IPS DF 4.7 (cell line): Measurements from ENCODE around the gene CNOT11.
"Not testable (repeated sequence)": the region's sequence is repeated elsewhere in the genome, so short reads cannot be mapped to it uniquely, and the experiment has no call there.

ENCODE experiments used
- DNase-seq: peaks from one replicate; pipeline ENCODE4 v3.0.0-alpha.2; 2013; ENCODE audit warnings: low spot score; ENCODE audit errors: extremely low read depth

The CNOT11 gene

DNA sequence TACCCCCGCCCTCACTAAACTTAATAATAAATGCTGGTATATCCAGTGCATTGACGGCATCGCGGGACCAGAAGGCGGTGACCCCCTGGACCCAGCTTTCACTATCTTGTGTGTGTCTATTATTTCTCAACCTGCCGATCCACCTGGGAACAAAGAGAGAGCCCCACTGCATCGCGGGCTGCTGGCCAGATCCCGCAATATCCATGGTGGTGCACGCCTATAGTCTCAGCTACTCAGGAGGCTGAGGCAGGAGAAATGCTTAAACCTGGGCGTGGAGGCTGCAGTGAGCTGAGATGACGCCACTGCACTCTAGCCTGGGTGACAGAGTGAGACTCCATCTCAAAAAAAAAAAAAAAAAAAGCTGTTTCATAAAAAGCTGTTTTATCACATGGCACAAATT, 7.8 kb upstream of the CNOT11 start:
- DNase-seq = not testable (repeated sequence)

DNA sequence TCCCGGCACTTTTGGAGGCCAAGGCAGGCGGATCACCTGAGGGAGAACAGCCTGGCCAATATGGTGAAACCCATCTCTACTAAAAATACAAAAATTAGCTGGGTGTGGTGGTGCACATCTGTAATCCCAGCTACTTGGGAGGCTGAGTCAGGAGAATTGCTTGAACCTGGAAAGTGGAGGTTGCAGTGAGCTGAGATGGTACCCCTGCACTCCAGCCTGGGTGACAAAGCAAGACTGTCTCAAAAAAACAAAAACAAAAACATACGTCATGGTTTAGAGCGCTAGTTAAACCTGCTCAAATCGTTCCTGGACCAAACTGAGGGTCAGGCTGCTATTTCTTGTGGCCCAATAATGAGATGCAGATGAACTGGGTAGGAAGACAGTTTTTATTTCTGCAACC, 7.2 kb upstream of the CNOT11 start:
- not testable (repeated sequence) for DNase-seq

DNA sequence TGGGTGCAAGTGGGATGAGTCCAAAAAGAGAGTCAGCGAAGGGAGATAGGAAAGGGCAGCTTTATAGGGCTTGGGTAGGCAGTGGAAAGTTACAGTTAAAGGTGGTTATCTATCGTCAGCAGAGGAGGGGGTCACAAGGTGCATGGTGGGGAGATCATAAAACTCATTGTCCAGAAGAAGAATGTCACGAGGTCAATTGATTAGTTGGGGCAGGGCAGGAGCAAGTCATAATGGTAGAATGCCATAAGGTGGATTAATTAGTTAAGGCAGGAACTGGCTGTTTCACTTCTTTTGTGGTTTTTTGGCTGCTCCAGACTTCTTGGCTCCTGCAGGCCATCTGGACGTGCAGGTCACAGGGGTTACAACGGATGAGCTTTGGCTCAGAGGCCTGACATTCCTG, 3.9 kb upstream of the CNOT11 start:
- DNase-seq = not testable (repeated sequence)

DNA sequence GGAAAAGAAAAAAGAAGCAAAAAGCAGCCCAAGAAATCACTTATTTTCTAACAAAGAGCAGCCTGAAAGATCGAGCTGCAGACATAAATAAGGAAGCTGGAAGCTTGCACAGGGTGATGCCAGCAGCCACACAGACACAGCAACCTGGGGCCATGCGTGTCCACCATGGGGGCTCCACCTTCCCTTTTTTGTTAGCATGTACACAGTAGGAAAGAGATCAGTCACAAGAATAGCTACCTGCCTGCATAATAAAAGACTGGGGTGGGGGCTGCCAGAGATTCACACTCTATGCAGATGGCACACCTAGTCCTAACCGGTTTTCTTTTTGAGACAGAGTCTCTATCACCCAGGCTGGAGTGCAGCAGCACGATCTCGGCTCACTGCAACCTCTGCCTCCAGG, 2.9 kb upstream of the CNOT11 start:
- DNase-seq = no peak

DNA sequence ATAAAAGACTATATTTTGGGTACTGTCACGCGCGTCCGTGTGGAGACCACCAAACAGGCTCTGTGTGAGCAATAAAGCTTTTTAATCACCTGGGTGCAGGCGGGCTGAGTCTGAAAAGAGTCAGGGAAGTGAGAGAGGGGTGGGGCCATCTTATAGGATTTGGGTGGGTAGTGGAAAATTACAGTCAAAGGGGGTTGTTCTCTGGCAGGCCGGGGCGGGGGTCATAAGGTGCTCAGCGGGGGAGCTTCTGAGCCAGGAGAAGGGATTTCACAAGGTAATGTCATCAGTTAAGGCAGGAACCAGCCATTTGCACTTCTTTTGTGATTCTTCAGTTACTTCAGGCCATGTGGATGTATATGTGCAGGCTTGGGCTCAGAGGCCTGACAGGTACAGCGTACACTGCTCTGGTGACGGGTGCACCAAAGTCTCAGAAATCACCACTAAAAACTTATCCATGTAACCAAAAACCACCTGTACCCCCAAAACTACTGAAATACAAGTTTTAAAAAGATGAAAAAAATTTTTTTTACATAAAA, 1.4 kb upstream of the CNOT11 start:
- DNase-seq = not testable (repeated sequence)

DNA sequence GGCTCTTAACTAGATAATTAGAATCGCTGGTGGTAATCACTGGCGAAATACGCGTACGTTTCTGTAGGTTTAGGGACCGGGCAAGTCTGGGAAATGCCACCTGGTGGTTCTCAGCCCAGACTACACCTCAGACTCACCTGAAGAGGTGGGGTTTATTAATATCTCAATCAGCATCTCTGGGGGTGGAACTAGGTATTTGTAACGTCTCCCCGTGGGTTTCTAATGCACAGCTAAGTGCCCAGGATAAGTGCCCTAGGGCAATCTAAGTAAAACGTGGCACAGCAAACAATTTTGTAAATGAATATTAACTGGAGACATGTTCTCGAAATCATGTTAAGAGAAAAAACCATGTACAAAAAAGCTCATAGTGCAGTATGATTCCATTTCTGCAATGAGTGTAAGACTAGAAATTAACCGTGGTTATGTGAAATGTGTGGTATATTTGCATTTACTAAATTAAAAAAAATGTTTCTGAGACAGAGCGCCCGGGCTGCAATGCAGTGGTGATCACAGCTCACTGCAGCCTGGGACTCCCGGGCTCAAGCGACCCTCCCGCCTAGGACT, 760 bp upstream of the CNOT11 start:
- DNase-seq = no peak

DNA sequence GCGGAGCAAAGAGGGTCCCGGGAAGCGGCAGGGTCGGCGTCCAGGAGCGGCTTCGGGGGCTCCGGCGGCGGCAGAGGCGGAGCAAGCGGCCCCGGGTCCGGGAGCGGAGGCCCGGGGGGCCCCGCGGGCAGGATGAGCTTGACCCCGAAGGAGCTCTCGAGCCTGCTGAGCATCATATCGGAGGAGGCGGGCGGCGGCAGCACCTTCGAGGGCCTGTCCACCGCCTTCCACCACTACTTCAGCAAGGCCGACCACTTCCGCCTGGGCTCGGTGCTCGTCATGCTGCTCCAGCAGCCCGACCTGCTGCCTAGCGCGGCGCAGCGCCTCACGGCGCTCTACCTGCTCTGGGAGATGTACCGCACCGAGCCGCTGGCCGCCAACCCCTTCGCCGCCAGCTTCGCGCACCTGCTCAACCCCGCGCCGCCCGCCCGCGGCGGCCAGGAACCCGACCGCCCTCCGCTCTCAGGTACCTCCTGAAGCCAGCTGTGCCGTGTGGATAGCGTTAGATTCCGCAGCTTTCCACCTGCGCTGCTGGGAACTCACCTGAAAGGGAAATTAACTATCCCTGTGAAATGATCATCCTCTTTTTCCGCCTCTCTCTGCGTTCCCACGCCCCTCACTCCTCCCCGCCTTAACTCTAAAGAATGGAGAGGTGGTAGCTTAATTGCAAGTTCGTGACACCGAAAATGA, 472 bp downstream of the CNOT11 start:
- no peak for DNase-seq

DNA sequence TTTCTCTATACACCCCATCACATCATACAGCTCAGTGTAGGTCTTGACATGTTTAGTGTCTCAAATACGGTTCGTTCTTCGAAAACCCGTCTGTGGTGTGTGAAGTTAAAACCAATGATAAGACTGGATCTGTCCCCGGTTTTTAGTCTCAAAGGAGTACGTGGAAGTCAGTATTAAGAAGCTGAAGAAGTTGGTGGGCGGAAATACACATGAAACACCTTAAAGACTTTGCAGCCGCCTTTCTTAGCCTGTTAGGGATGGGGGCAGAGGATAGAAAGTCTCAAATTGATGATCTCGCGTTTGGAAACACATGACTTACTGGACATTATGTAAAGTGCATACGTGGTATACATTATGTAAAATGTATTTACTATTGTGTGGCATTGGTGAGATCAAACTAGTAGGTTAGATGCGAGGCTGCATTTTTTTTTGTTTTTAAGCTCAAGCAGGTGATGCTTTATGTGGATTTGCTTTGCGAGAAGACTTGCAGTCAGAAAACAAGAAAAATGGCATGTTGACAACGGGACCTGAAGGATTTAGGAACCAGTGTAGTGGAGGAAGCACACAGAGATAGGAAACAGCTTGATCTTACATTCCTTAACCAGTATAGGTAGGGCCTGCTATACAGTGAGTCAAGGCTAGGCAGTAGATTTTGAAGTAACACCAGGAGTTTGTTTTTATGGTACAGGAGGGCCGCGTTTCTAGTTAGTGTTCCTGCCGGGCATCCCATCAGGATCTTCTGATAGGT, 1.2 kb downstream of the CNOT11 start:
- no peak for DNase-seq

DNA sequence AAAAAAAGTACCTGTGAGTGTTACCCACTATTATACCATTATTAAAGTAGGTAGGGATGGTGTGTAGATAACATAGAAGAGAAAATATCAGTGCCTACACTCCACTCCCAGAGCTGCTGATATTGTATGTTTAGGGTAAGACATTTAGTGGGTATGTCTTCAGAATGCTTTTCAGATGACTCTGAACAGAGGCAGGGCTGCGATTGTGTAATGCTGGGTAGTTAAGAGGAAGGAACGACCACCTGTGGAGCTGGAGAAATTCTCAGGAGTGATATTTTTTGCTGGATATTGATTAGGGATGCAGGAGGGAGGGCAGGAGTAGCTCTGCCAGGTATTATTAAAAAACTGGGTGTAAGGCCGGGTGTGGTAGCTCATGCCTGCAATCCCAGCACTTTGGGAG, 2.8 kb downstream of the CNOT11 start:
- no peak for DNase-seq

DNA sequence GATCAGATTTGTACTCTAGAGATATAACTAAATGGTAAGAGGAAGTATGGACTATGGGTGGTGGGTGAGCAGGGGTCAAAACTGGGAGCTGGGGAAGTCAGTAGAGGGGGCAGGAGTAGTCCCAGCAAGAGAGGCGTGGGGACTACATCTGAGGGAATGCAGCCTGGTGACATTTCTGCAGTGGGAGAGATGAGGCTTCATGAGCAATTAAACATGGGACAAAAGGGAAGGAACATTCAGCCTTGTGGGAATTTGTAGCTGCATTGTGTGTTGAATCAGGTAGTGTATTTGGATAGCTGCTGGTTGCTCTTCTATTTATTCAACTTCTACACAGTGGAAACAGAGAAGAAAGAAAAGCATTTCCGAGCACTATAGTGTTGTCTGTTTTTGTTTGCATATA, 3.6 kb downstream of the CNOT11 start:
- no peak for DNase-seq

DNA sequence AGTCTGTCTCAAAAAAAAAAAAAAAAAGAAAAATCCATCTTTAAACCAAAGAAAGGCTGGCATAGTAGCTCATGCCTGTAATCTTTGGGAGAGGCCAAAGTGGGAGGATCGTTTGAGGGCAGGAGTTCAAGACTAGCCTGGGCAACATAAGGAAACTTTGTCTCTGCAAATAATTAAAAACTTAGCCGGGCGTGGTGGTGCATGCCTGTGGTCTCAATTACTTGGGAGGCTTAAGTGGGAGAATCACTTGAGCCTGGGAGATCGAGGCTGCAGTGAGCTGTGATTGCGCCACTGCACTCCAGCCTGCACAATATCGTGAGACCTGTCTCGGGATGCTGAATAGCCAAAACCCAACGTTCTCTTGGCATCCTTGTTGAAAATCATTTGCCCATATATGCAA, 6.1 kb downstream of the CNOT11 start:
- DNase-seq = no peak

DNA sequence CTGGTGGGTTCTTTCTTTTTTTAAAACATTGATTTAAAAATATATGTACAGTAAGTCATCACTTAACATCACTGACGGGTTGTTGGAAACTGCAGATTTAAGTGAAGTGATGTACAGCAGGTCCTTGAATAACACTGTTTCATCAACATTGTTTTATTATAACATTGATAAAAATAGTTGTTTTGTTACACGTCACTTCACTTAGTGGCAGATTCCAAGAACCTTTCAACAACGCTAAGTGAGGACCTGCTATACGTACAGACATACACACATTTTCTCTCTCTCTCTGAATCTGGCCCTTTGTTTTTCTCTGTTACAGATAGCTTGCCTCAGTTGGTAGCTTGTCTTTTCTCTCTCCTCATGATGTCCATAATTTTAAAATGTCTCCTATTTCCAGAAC, 9.5 kb downstream of the CNOT11 start:
- DNase-seq = no peak

DNA sequence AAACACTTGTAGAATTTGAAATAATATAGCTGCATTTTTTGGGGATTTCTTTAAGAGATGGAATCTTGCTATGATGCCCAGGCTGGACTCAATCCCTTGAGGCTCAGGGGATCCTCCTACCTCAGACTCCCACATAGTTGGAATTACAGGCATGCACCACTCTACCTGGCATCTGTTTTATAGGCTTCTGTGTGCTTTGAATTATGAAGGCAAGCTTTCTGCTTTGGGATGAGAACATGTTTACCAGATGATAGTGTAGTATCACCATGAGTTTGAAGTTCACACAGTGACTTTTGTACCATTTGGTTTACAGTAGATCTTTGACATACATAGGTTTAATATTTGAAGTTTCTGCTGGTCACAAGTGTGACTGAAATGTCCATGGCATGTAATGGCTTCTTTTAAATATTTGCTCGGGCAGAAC, 10.7 kb downstream of the CNOT11 start:
- DNase-seq = no peak

DNA sequence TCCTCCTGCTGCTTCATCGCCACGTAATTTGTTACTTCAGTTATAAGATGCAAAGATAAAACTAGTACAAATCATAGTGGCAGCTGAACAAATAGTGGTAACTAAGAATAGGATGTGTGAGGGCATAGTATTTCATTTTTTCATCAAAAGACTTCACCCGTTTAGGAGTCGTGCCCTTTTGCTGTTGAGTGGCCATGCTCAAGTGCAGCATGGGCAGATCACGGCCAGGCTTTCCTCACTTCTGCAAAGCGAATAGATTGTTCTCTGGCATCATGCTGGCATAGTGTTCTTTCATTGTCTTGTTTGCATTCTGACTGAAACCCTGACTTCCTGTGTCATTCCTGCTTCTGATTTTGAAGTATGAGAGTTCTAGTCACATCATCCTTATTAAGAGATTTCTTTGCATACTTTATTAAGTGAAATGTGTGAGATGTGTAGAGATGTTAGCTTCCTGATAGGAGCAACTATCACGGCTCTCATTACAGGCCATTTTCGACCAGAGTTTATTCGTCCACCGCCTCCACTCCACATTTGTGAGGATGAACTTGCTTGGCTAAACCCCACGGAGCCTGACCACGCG, 11.8 kb downstream of the CNOT11 start:
- no peak for DNase-seq

DNA sequence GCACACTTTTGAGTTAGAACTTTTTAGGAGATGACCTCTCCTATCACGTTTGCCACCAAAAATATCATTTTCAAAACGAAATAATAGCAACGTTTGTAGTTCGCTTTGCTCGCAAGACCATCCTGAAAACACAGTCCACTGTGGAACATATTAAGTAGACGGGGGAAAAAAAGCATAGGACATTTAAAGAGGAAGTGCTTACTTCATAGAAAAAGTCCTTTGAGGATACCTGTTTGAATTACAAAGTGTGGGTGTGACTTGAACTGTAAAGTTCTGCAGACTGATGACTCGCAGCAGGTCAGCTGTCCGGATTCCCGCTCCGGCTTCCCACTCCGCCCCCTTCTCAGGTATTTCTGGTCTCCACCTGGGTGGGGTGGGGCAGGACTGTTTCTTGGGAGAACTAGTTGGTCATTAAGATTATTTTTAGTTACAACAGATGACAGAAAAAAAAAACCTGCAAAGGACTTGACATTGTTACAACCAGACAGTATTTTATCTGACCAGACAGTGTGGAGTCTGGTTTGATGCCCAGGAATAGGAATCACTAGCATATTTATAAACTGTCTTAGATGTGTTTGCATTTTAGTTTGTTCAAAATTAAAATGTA, 13.3 kb downstream of the CNOT11 start:
- DNase-seq = no peak

DNA sequence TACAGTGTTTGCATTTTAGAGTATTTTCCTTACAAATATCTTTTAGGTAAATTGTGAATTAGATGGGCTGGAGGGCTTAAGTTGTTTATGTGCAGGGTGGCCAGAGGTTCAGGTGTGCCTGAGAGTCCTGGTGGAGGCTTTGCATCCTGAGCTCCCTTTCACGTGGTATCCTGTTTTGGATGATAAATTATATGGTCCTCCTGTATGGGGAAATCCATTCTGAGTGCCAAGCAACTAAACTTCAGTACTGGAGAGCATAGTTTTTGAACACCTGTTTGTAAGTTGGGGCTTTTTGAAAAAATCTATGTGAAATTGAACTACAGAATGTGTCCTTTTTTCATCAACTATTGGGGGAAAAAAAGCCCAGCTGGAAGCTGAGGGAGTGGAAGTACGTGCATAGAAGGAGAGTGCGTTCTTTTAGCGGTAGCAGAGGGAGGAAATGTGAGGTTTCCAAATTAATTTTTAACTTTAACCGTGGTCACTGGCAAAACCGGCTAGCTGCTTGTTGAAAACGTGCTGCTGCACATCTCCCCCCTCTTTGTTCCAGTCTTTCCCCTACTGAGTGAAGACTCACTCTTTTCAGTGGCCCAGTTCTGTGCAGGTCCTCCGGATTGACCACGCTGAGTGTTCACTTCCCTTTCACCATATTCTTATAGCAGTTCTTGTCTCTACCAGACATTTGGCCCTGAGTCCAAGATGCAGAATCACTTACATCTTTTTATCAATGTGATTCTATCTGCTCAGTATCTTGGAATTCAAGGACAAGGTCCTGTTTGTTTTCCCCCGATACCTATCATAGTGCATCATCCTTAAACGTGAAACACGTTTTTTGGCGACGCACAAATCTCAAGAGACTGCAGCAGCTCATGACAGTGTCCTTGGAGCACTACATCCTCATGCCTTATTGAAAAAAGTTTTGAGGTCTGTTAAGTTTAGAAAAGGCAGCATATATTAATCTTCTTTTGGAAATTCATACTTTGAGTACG, 15.3 kb downstream of the CNOT11 start:
- no peak for DNase-seq

DNA sequence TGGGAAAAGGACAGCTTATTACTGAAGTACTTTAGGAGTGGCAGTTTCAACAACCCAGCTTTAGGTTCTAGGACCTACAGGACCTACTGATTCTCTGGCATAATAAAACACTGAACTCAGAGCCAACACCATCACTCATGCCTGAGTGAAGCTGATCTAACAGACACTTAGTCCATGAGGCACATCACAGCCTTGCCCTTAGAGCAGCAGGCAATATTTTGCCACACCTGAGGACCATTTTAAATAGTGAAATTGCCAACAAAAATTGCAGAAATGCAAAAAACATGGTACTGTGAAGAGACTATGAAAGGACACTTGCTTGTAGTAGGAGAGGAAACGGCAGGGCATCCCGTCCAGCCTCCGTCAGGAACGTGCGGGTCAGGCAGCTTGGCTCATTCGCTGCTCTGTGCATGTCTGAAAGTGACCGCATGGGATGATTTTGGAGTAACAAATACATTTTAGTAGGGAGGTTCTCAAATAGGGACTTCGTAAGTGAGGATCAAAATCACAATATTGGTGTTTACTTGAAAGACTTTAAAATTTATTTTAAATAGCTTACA, 18.1 kb downstream of the CNOT11 start:
- no peak for DNase-seq

DNA sequence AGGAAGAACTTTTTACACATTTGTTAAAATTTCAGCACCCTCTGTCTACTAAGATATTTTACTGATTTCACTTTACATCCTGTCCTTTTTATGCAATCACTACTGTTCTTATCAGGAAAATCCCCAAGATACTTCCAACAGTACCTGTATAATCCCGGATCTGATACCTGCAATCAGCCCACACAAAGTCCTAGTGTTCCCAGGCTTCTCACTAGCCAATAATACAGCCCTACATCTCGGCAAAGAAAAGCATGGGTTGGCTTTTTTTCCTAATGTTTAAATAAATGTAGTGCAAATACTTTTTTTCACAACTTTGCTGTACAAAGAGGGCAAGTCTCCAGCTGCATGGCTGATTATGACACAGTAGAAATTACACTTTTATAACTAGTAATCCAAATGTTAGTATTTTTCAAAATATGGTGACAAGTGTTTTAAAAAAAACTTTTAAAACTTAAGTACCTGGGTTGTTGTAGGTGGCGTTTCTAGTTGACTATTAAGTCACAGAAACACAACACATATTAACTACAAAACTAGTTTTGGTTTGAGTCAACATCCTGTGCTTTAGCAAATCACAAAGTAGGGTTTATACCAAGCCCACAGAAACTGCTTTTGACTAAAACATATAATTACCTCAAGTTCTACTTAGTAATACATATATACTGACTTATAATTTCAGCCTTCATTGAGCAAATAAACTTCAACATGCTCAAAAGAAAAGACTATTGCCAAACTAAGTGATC, 19.5 kb downstream of the CNOT11 start:
- no peak for DNase-seq

DNA sequence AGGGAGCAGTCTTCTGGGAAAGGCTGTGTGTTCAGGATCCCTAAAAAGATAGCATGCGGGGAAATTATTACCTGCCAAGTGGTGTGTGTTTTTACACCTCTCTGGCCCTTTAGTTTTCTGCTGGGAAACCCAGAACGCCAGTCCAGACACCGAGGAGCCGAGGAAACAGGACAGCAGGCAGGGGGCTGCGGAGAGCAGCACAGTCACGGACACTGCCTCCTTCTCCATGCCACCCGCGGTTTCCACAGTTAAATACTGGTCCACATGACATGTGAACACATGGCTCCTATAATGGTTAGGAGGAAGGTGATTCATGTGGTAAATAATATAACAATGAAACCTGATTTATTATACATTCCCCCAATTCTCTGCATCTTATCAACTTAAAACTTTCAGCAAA, 20.4 kb downstream of the CNOT11 start:
- no peak for DNase-seq

DNA sequence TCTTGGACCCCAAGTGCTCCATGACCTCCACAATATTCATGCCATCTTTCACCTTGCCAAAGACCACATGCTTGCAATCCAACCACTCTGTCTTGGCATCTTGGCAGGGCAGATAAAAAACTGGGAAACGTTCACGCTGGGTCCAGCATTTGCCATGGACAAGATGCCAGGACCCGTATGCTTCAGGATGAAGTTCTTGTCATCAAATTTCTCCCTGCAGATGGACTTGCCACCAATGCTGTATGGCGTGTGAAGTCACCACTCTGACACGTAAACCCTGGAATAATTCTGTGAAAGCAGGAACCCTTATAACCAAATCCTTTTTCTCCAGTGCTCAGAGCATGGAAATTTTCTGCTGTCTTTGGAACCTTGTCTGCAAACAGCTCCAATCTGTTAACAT, 21.5 kb downstream of the CNOT11 start:
- DNase-seq = no peak
